Right cardiac atrium (tissue), 5 donors: Measurements from ENCODE around the gene PLOD1. TPM values are rescaled to one million over a fixed set of nuclear protein-coding genes. Genes with fewer than 3 reads are reported as not detected.
A peak's percentile ranks its signal among the peaks of the same experiment; 100 is the strongest.

Experiments used
- ATAC-seq, 2 donors: fragments of 200-7000 bp; cut with Tn5 transposase; one replicate each; pipeline versions ENCODE4 v1.8.0 to v1.9.1; 2020; ENCODE audit warnings: moderate library complexity in 2 of 2, mild to moderate bottlenecking in 1 of 2
- DNase-seq, 3 donors: peaks; one replicate each; pipeline ENCODE4 v3.0.0-alpha.2; 2020
- H3K27ac ChIP-seq: one replicate; pipeline ENCODE4 v1.5.1; 2013; ENCODE audit warnings: mild to moderate bottlenecking, low read length, control low read depth, moderate library complexity
- H3K27me3 ChIP-seq: one replicate; pipeline ENCODE4 v1.6.1; 2013; ENCODE audit not compliant: control insufficient read depth, insufficient read depth
- H3K4me1 ChIP-seq: one replicate; pipeline ENCODE4 v1.6.1; 2013; ENCODE audit warnings: low read length; ENCODE audit not compliant: control insufficient read depth, insufficient read depth
- H3K4me3 ChIP-seq: one replicate; pipeline ENCODE4 v1.5.1; 2013; ENCODE audit warnings: low read length, control low read depth
- H3K9me3 ChIP-seq: one replicate; pipeline ENCODE4 v1.6.1; 2013; ENCODE audit warnings: low read length; ENCODE audit not compliant: control insufficient read depth
- WGBS: extraction: QIAGEN DNeasy Blood & Tissue Kit; methylation state at CpG from one replicate; pipeline ENCODE4 v1.1.7; 2013; 5-methylcytosine and 5-hydroxymethylcytosine counted together
- intact Hi-C, 4 donors: fragments of 100-400 bp; cut with DNase I; formaldehyde crosslinking; loops; one replicate each; pipeline versions ENCODE4 v1.11.0 to v1.14.0; 2022 to 2023
- polyA plus RNA-seq: library from polyadenylated mRNA; stranded (reverse); fragments of 200-250 nt; gene quantifications from one replicate; pipeline ENCODE4 v1.2.3, GENCODE V29; 2013
- total RNA-seq, 4 donors: library from RNA; stranded (reverse); fragmentation: NEBNext Ultra II Directional; extraction: Animal tissue kit (Norgen Biotek cat#: 25700); gene quantifications; one replicate each; pipeline ENCODE4 v1.2.1, GENCODE V29; 2021
- donor health status: healthy with polysubstance abuse.
- donor health status: DM: no; HTN: yes; CAD: no.
- donor health status: DM: no; HTN: no; CAD: no.
- donor health status: DM: no; HTN: yes; CAD: no; lungs with severe emphysema.
- donor health status: DM: yes; HTN: yes; CAD: no.

The PLOD1 gene
- total and polyA plus RNA-seq, 5 donors: 49.5 to 77.8 (median 53.7) TPM

- DNase-seq (no peak), ATAC-seq (no peak)
- Histone ChIP-seq H3K4me3 (no peak overlapping the region), H3K27ac (no peak overlapping the region), H3K9me3 (no peaks in the 10 kb centered on the region), H3K4me1 (no peaks in the 10 kb centered on the region), H3K27me3 (no peaks in the 10 kb centered on the region)
- intact Hi-C loops: no loop called here
- WGBS: 94% methylated on average over 12 of the region's 12 CpGs
Observed at GRCh38 chr1:11957897-11958296, 23.4 kb downstream of the PLOD1 start.

- Histone ChIP-seq H3K9me3 (no peaks in the 10 kb centered on the region), H3K27ac (no peak overlapping the region), H3K4me1 (no peaks in the 10 kb centered on the region), H3K27me3 (no peaks in the 10 kb centered on the region), H3K4me3 (no peak overlapping the region)
- ATAC-seq (no peak), DNase-seq (no peak)
- intact Hi-C loops: loop anchor here in 1 of 4 donors (10.0 kb wide), 1 partner anchor 125 kb away; no protein-coding TSS in a partner anchor
- WGBS: 92% methylated on average over 5 of the region's 5 CpGs
Observed at GRCh38 chr1:11960276-11960675, 25.8 kb downstream of the PLOD1 start.

GRCh38 chr1:11960715-11961114 lies 26.2 kb downstream of the PLOD1 start:
- H3K4me3 ChIP-seq: no peak overlapping the region
- WGBS: 82% methylated on average over 6 of the region's 6 CpGs
- intact Hi-C loops: loop anchor here in 1 of 4 donors (10.0 kb wide), 1 partner anchor 126 kb away; no protein-coding TSS in a partner anchor
- no peaks in the 10 kb centered on the region for H3K4me1 ChIP-seq
- ATAC-seq (peak; percentile 15 to 42), DNase-seq (peak in 1 of 3 donors; percentile 63)
- H3K9me3 ChIP-seq: no peaks in the 10 kb centered on the region
- H3K27me3 ChIP-seq: no peaks in the 10 kb centered on the region
- H3K27ac ChIP-seq: no peak overlapping the region

- WGBS: 59% methylated on average over 4 of the region's 4 CpGs
- Histone ChIP-seq H3K27ac (no peak overlapping the region), H3K9me3 (no peaks in the 10 kb centered on the region), H3K4me3 (no peak overlapping the region), H3K4me1 (no peaks in the 10 kb centered on the region), H3K27me3 (no peaks in the 10 kb centered on the region)
- intact Hi-C loops: loop anchor here in 1 of 4 donors (10.0 kb wide), 1 partner anchor 126 kb away; no protein-coding TSS in a partner anchor
- ATAC-seq (no peak), DNase-seq (no peak)
Observed at GRCh38 chr1:11961230-11961629, 26.7 kb downstream of the PLOD1 start.

- ATAC-seq: no peak
- WGBS: 73% methylated on average over 3 of the region's 3 CpGs
- no peaks in the 10 kb centered on the region for H3K4me1 ChIP-seq
- no peaks in the 10 kb centered on the region for H3K27me3 ChIP-seq
- H3K27ac ChIP-seq: no peak overlapping the region
- no peak for DNase-seq
- H3K9me3 ChIP-seq: no peaks in the 10 kb centered on the region
- no peak overlapping the region for H3K4me3 ChIP-seq
- intact Hi-C loops: loop anchor here in 1 of 4 donors (10.0 kb wide), 1 partner anchor 129 kb away; no protein-coding TSS in a partner anchor
Observed at GRCh38 chr1:11963622-11964021, 29.1 kb downstream of the PLOD1 start.

- H3K9me3 ChIP-seq: no peaks in the 10 kb centered on the region
- ATAC-seq: no peak
- H3K27ac ChIP-seq: no peak overlapping the region
- intact Hi-C loops: loop anchor here in 1 of 4 donors (10.0 kb wide), 1 partner anchor 130 kb away; no protein-coding TSS in a partner anchor
- no peaks in the 10 kb centered on the region for H3K27me3 ChIP-seq
- no peak for DNase-seq
- H3K4me3 ChIP-seq: no peak overlapping the region
- H3K4me1 ChIP-seq: no peaks in the 10 kb centered on the region
- 91% methylated on average over 12 of the region's 12 CpGs for WGBS
Observed at GRCh38 chr1:11964656-11965055, 30.1 kb downstream of the PLOD1 start.

- no peaks in the 10 kb centered on the region for H3K9me3 ChIP-seq
- no peak overlapping the region for H3K27ac ChIP-seq
- intact Hi-C loops: loop anchor here in 1 of 4 donors (10.0 kb wide), 1 partner anchor 132 kb away; no protein-coding TSS in a partner anchor
- ATAC-seq (peak; percentile 15 to 37), DNase-seq (no peak)
- H3K4me1 ChIP-seq: no peaks in the 10 kb centered on the region
- H3K4me3 ChIP-seq: no peak overlapping the region
- WGBS: 63% methylated on average over 6 of the region's 6 CpGs
- no peaks in the 10 kb centered on the region for H3K27me3 ChIP-seq
Observed at GRCh38 chr1:11967028-11967547, 32.6 kb downstream of the PLOD1 start.

GRCh38 chr1:11970441-11971185 lies 36.1 kb downstream of the PLOD1 start:
- ATAC-seq (no peak), DNase-seq (no peak)
- WGBS: 93% methylated on average over 17 of the region's 17 CpGs
- intact Hi-C loops: loop anchor here in 1 of 4 donors (10.0 kb wide), 1 partner anchor 136 kb away; no protein-coding TSS in a partner anchor
- Histone ChIP-seq H3K9me3 (no peaks in the 10 kb centered on the region), H3K4me3 (no peak overlapping the region), H3K27ac (no peak overlapping the region), H3K27me3 (no peaks in the 10 kb centered on the region), H3K4me1 (no peaks in the 10 kb centered on the region)

- Histone ChIP-seq H3K27me3 (no peaks in the 10 kb centered on the region), H3K4me1 (peaks cover 6% of the 10 kb centered on the region), H3K9me3 (no peaks in the 10 kb centered on the region), H3K27ac (no peak overlapping the region), H3K4me3 (no peak overlapping the region)
- intact Hi-C loops: loop anchor here in 2 of 4 donors (5.0 to 10.0 kb wide), 2 partner anchors 35 to 143 kb away; no protein-coding TSS in a partner anchor
- no peak for ATAC-seq
- 59% methylated on average over 3 of the region's 3 CpGs for WGBS
- no peak for DNase-seq
Observed at GRCh38 chr1:11977625-11978024, 43.1 kb downstream of the PLOD1 start.

GRCh38 chr1:11978301-11978700 lies 43.8 kb downstream of the PLOD1 start:
- intact Hi-C loops: loop anchor here in 2 of 4 donors (5.0 to 10.0 kb wide), 2 partner anchors 36 to 144 kb away; no protein-coding TSS in a partner anchor
- DNase-seq (peak in 1 of 3 donors; percentile 57), ATAC-seq (no peak)
- H3K27me3 ChIP-seq: no peaks in the 10 kb centered on the region
- 55% methylated on average over 8 of the region's 8 CpGs for WGBS
- no peak overlapping the region for H3K27ac ChIP-seq
- peaks cover 6% of the 10 kb centered on the region for H3K4me1 ChIP-seq
- no peaks in the 10 kb centered on the region for H3K9me3 ChIP-seq
- no peak overlapping the region for H3K4me3 ChIP-seq
